NT2/D1 (cell line): ENCODE results near the gene AGBL4.

Experiments used
- SUZ12 ChIP-seq: IDR thresholded peaks from 2 replicates; pipeline ENCODE4 v1.6.1; 2011; ENCODE audit not compliant: insufficient read length, insufficient read depth; ENCODE audit errors: extremely low read depth
- YY1 ChIP-seq: IDR thresholded peaks from 2 replicates; pipeline ENCODE4 v1.6.1; 2011; ENCODE audit not compliant: insufficient read length, insufficient read depth

DNA sequence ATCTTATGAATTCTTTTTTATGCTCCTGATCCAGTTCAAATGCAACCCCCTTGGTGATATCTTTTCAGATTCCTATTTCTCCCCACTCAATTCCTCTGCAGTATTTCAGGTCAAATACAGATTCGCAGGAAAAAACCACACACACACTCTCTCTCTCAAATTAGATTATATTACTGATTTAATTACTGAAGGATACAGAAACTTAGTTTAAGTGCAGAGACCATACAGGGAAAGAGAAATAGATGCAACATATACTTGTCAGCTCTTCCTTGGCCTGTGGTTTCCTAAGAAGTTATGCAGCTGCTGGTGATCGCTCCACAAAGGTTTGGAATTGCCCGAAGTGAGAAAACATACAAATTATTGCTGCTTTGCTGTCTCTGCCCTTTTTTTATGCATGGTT lies 400.9 kb downstream of the AGBL4 start:
- TF ChIP-seq YY1, result no peak
- no peak for TF ChIP-seq SUZ12
